ENCODE data around the gene GREB1L. TPM values are rescaled to one million over a fixed set of nuclear protein-coding genes. Genes with fewer than 3 reads are reported as not detected.

The GREB1L gene
- total and polyA plus RNA-seq, 9 of the 15 experiments (the other 6 are each of a cell fraction or from before 2014, with no cell fraction given) = 0.03 TPM; not detected in 8

DNA sequence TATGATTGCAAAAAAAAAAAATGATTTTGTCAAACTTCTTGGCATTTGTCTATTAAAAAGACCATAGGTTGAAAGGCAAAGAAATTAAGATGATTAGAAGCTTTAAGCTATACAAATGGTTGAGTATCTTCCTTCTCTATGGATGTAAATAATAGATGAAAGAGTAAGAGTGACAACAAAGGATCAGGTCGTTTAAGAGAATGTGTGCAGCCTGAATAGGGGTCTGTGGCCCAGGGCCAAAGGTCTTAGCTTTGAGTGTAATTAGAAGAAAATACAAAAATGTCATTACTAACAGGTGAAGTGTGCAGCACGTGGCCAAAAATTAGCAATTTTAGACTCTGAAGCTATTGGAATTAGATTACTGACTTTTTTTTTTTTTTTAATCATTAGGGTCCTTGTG, 122.4 kb downstream of the GREB1L start:
- in situ Hi-C loops (cut with MboI) (no loop called here), intact Hi-C loops (cut with micrococcal nuclease) (no loop called here)
- Histone ChIP-seq H4K20me1 (replicated peaks; ENCODE audit: control insufficient read depth, insufficient read depth, low read length) (no peaks in the 10 kb centered on the region), H3K4me3 (no peak overlapping the region), H3K9ac (ENCODE audit: insufficient read depth in 1 of 2, low read depth in 2 of 2, low read length in 2 of 2) (no peak overlapping the region), H3K27ac (ENCODE audit: extremely low read depth, low read depth, low read length) (no peak overlapping the region), H3K79me2 (ENCODE audit: control insufficient read depth, insufficient read depth, low read length) (no peaks in the 10 kb centered on the region), H3K4me1 (replicated peaks in 1 of 2; ENCODE audit: control insufficient read depth in 2 of 2, insufficient read depth in 2 of 2, low read length in 2 of 2) (no peaks in the 10 kb centered on the region), H3K9me1 (ENCODE audit: control insufficient read depth, insufficient read depth, low read length) (no peaks in the 10 kb centered on the region), H2AFZ (ENCODE audit: low read depth, low read length) (no peak overlapping the region), H3K27me3 (ENCODE audit: control insufficient read depth in 2 of 2, insufficient read depth in 2 of 2, low read length in 2 of 2) (no peaks in the 10 kb centered on the region; a peak in 2 of 5 replicates), H3K36me3 (ENCODE audit: control insufficient read depth, insufficient read depth, low read length) (no peaks in the 10 kb centered on the region), H3K9me3 (replicated peaks; ENCODE audit: control insufficient read depth, insufficient read depth, low read depth, low read length) (no peaks in the 10 kb centered on the region), H3K4me2 (ENCODE audit: insufficient read depth, low read length) (no peak overlapping the region)
- no peak for DNase-seq (ENCODE audit: extremely low read depth in 1 of 4, low spot score in 3 of 4)
- BruUV-seq (replicated peaks) = no TSS peak
- ChIA-PET CTCF (ENCODE audit: low intra/inter-chr PET ratio) (no interaction called here), POLR2A (interaction anchor here (0.6 to 0.7 kb wide), 2 partner anchors 10 to 20 kb away, joined by 3 read pairs; no protein-coding TSS in a partner anchor)
- no peak for ATAC-seq
- 0% methylated on average over 2 of the region's 2 CpGs for WGBS (ENCODE audit: insufficient coverage, low coverage, missing lambda C conversion rate)
- FAIRE-seq = no peak
- TF ChIP-seq, protein P1, sequence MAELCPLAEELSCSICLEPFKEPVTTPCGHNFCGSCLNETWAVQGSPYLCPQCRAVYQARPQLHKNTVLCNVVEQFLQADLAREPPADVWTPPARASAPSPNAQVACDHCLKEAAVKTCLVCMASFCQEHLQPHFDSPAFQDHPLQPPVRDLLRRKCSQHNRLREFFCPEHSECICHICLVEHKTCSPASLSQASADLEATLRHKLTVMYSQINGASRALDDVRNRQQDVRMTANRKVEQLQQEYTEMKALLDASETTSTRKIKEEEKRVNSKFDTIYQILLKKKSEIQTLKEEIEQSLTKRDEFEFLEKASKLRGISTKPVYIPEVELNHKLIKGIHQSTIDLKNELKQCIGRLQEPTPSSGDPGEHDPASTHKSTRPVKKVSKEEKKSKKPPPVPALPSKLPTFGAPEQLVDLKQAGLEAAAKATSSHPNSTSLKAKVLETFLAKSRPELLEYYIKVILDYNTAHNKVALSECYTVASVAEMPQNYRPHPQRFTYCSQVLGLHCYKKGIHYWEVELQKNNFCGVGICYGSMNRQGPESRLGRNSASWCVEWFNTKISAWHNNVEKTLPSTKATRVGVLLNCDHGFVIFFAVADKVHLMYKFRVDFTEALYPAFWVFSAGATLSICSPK (IDR thresholded peaks at IDR 0.05; ENCODE audit: borderline replicate concordance) = no peak
- TF ChIP-seq ZNF316 (IDR thresholded peaks at IDR 0.05) (no peak), NR1H2 (CRISPR knock-in tag; IDR thresholded peaks at IDR 0.05) (no peak), WHSC1 (IDR thresholded peaks at IDR 0.05; ENCODE audit: low read length) (no peak), CBX5 (IDR thresholded peaks at IDR 0.05; ENCODE audit: borderline replicate concordance, low read depth) (no peak), ZNF75A (CRISPR knock-in tag; IDR thresholded peaks at IDR 0.05) (no peak), RFX1 (IDR thresholded peaks at IDR 0.05) (no peak)
- TF ChIP-seq, protein P2, sequence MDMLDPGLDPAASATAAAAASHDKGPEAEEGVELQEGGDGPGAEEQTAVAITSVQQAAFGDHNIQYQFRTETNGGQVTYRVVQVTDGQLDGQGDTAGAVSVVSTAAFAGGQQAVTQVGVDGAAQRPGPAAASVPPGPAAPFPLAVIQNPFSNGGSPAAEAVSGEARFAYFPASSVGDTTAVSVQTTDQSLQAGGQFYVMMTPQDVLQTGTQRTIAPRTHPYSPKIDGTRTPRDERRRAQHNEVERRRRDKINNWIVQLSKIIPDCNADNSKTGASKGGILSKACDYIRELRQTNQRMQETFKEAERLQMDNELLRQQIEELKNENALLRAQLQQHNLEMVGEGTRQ (CRISPR knock-in tag; IDR thresholded peaks at IDR 0.05) = no peak
- TF ChIP-seq, protein P3, sequence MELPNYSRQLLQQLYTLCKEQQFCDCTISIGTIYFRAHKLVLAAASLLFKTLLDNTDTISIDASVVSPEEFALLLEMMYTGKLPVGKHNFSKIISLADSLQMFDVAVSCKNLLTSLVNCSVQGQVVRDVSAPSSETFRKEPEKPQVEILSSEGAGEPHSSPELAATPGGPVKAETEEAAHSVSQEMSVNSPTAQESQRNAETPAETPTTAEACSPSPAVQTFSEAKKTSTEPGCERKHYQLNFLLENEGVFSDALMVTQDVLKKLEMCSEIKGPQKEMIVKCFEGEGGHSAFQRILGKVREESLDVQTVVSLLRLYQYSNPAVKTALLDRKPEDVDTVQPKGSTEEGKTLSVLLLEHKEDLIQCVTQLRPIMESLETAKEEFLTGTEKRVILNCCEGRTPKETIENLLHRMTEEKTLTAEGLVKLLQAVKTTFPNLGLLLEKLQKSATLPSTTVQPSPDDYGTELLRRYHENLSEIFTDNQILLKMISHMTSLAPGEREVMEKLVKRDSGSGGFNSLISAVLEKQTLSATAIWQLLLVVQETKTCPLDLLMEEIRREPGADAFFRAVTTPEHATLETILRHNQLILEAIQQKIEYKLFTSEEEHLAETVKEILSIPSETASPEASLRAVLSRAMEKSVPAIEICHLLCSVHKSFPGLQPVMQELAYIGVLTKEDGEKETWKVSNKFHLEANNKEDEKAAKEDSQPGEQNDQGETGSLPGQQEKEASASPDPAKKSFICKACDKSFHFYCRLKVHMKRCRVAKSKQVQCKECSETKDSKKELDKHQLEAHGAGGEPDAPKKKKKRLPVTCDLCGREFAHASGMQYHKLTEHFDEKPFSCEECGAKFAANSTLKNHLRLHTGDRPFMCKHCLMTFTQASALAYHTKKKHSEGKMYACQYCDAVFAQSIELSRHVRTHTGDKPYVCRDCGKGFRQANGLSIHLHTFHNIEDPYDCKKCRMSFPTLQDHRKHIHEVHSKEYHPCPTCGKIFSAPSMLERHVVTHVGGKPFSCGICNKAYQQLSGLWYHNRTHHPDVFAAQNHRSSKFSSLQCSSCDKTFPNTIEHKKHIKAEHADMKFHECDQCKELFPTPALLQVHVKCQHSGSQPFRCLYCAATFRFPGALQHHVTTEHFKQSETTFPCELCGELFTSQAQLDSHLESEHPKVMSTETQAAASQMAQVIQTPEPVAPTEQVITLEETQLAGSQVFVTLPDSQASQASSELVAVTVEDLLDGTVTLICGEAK (IDR thresholded peaks at IDR 0.05) = no peak
- TF ChIP-seq, protein P3 (CRISPR knock-in tag; IDR thresholded peaks at IDR 0.05) = no peak
- TF ChIP-seq, protein P4, sequence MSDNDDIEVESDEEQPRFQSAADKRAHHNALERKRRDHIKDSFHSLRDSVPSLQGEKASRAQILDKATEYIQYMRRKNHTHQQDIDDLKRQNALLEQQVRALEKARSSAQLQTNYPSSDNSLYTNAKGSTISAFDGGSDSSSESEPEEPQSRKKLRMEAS (CRISPR knock-in tag; IDR thresholded peaks at IDR 0.05) = no peak
